ENCODE measurements around the gene SRP54. TPM values are rescaled to one million over a fixed set of nuclear protein-coding genes. Genes with fewer than 3 reads are reported as not detected.
A peak's percentile ranks its signal among the peaks of the same experiment; 100 is the strongest.

The SRP54 gene
- total RNA-seq, 2 donors from 2014 or later = 58.3 to 80.3 TPM

- no peaks in the 10 kb centered on the region for H3K27me3 ChIP-seq (ENCODE audit: control insufficient read depth, insufficient read depth, low read length, poor library complexity, severe bottlenecking)
- H3K4me3 Mint-ChIP-seq = no peak overlapping the region
Measured at GRCh38 chr14:34983148-34983760, 462 bp downstream of the SRP54 start.

GRCh38 chr14:34983786-34984185, 994 bp downstream of the SRP54 start:
- no peak for DNase-seq
- Mint-ChIP-seq H3K27ac (no peak overlapping the region), H3K27me3 (ENCODE audit: insufficient read depth) (peaks cover 2% of the 10 kb centered on the region), H3K9me3 (no peaks in the 10 kb centered on the region), H3K36me3 (ENCODE audit: low read depth) (peaks cover 3% of the 10 kb centered on the region), H3K4me1 (peaks cover 11% of the 10 kb centered on the region), H3K4me3 (no peak overlapping the region)
- Histone ChIP-seq H3K27me3 (ENCODE audit: control insufficient read depth, insufficient read depth, low read length, poor library complexity, severe bottlenecking) (no peaks in the 10 kb centered on the region), H3K9me3 (ENCODE audit: control insufficient read depth, low read length) (no peaks in the 10 kb centered on the region), H3K9ac (ENCODE audit: extremely low read depth, low read length, poor library complexity, severe bottlenecking) (peak overlapping the region; percentile 81), H3K4me3 (ENCODE audit: low read length) (peak overlapping the region; percentile 97), H3K4me1 (ENCODE audit: control insufficient read depth, insufficient read depth, low read length) (no peaks in the 10 kb centered on the region), H3K36me3 (ENCODE audit: control insufficient read depth, insufficient read depth, low read length) (peaks cover 5% of the 10 kb centered on the region), H3K27ac (ENCODE audit: low read depth, low read length) (no peak overlapping the region)
- no peak for TF ChIP-seq CTCF (conservative IDR thresholded peaks at IDR 0.05)
- 60% methylated on average over 1 of the region's 3 CpGs; no CpG with 5 or more reads in 1 of the 2 experiments for WGBS, 2 experiments (ENCODE audit: insufficient coverage in 1 of 2, insufficient read length in 1 of 2)

More at GRCh38 chr14:34983148-34983760, 462 bp downstream of the SRP54 start:
- H3K36me3 Mint-ChIP-seq (ENCODE audit: low read depth) = peaks cover 3% of the 10 kb centered on the region
- no peak for DNase-seq
- peaks cover 11% of the 10 kb centered on the region for H3K4me1 Mint-ChIP-seq
- H3K4me3 ChIP-seq (ENCODE audit: low read length) = peak overlapping the region; percentile 97
- no peaks in the 10 kb centered on the region for H3K4me1 ChIP-seq (ENCODE audit: control insufficient read depth, insufficient read depth, low read length)
- H3K9ac ChIP-seq (ENCODE audit: extremely low read depth, low read length, poor library complexity, severe bottlenecking) = peak overlapping the region; percentile 81
- H3K36me3 ChIP-seq (ENCODE audit: control insufficient read depth, insufficient read depth, low read length) = peaks cover 5% of the 10 kb centered on the region
- TF ChIP-seq CTCF (conservative IDR thresholded peaks at IDR 0.05) = no peak
- WGBS, 2 experiments (ENCODE audit: insufficient coverage in 1 of 2, insufficient read length in 1 of 2) = 0 to 1% methylated on average over 5 to 28 of the region's 28 CpGs
- no peaks in the 10 kb centered on the region for H3K9me3 Mint-ChIP-seq
- peak overlapping the region; percentile 96 for H3K27ac ChIP-seq (ENCODE audit: low read depth, low read length)
- peaks cover 2% of the 10 kb centered on the region for H3K27me3 Mint-ChIP-seq (ENCODE audit: insufficient read depth)
- no peak overlapping the region for H3K27ac Mint-ChIP-seq
- no peaks in the 10 kb centered on the region for H3K9me3 ChIP-seq (ENCODE audit: control insufficient read depth, low read length)

DNA sequence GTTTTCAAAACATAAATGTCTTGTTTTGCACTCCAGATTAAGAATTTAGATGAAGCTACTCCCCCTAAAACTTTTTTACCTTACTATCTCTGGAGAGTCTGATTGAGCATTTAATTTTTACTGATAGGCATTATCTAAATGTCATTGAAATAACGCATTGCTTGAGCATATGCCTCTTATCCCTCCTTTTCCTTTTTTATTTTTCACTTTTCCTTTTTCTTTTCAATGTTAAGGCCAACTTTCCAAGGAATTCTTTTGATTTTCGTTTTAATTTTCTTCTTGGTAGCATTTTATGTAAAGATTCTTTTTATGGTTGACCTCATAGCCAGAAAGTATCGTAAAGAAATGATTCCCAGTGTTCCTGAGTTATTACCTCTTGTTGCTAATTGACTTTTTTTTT, 2.9 kb downstream of the SRP54 start:
- H3K27me3 ChIP-seq (ENCODE audit: control insufficient read depth, insufficient read depth, low read length, poor library complexity, severe bottlenecking) = no peaks in the 10 kb centered on the region
- no peak for DNase-seq
- no peaks in the 10 kb centered on the region for H3K9me3 ChIP-seq (ENCODE audit: control insufficient read depth, low read length)
- no peak overlapping the region for H3K27ac ChIP-seq (ENCODE audit: low read depth, low read length)
- no peaks in the 10 kb centered on the region for H3K9me3 Mint-ChIP-seq
- 92 to 100% methylated on average over 2 to 3 of the region's 3 CpGs for WGBS, 2 experiments (ENCODE audit: insufficient coverage in 1 of 2, insufficient read length in 1 of 2)
- H3K27ac Mint-ChIP-seq = no peak overlapping the region
- H3K9ac ChIP-seq (ENCODE audit: extremely low read depth, low read length, poor library complexity, severe bottlenecking) = no peak overlapping the region
- H3K27me3 Mint-ChIP-seq (ENCODE audit: insufficient read depth) = no peaks in the 10 kb centered on the region
- TF ChIP-seq CTCF (conservative IDR thresholded peaks at IDR 0.05) = no peak
- peaks cover 2% of the 10 kb centered on the region for H3K36me3 Mint-ChIP-seq (ENCODE audit: low read depth)
- H3K4me3 ChIP-seq (ENCODE audit: low read length) = peak overlapping the region; percentile 97
- H3K4me1 ChIP-seq (ENCODE audit: control insufficient read depth, insufficient read depth, low read length) = no peaks in the 10 kb centered on the region
- no peak overlapping the region for H3K4me3 Mint-ChIP-seq
- peaks cover 5% of the 10 kb centered on the region for H3K36me3 ChIP-seq (ENCODE audit: control insufficient read depth, insufficient read depth, low read length)
- peaks cover 11% of the 10 kb centered on the region for H3K4me1 Mint-ChIP-seq
